ENCODE results near the gene IQCE.

GRCh38 chr7:2652736-2653060 lies 93.9 kb downstream of the IQCE start:
- TF ChIP-seq CHD1 (IDR thresholded peaks at IDR 0.05; ENCODE audit: low read depth, low read length) = no peak
- no peak for TF ChIP-seq ESRRA (IDR thresholded peaks at IDR 0.05; ENCODE audit: low read length)
- no peak for TF ChIP-seq SP1 (IDR thresholded peaks at IDR 0.05; ENCODE audit: low read depth, low read length)
